HEK293 (cell line): Measurements from ENCODE around the gene ASPDH.
"Not testable (repeated sequence)": the region's sequence is repeated elsewhere in the genome, so short reads cannot be mapped to it uniquely, and the experiment has no call there.

Experiments
- CTCF ChIA-PET: fragments of 350-600 bp; formaldehyde crosslinking; extraction: SDS; loops from one replicate; lab custom pipeline; 2021; ENCODE audit warnings: antibody characterized with exemption; lab: Yijun Ruan, JAX
- POLR2A ChIA-PET: fragments of 300-600 bp; formaldehyde crosslinking; extraction: SDS; loops from one replicate; lab custom pipeline; 2020; ENCODE audit warnings: antibody characterized with exemption, inconsistent platforms; lab: Yijun Ruan, JAX
- H3K27ac ChIP-seq: fragments of 200-500 bp; sonication (Bioruptor generic); 2 replicates; pipeline ENCODE4 v1.5.1; 2014; ENCODE audit warnings: low read depth, low read length, control low read depth, inconsistent platforms; ENCODE audit errors: extremely low read depth
- H3K36me3 ChIP-seq, 2 experiments: fragments of 200-500 bp in 1 of 2; sonication (Bioruptor generic) in 1 of 2; 1 replicate in 1 of 2; 2 replicates in 1 of 2; pipeline ENCODE4 v1.5.1; 2014 to 2017; ENCODE audit warnings: inconsistent platforms in 2 of 2, low read length in 2 of 2; ENCODE audit not compliant: control insufficient read depth in 2 of 2, insufficient read depth in 1 of 2
- H3K4me1 ChIP-seq: fragments of 200-500 bp; sonication (Bioruptor generic); 2 replicates; pipeline ENCODE4 v1.5.1; 2014; ENCODE audit warnings: mild to moderate bottlenecking, low read length, inconsistent platforms; ENCODE audit not compliant: control insufficient read depth, insufficient read depth
- H3K4me3 ChIP-seq: 2 replicates; pipeline ENCODE4 v1.5.1; 2011; ENCODE audit warnings: low read depth, mild to moderate bottlenecking, control low read depth, low read length, moderate library complexity
- H3K9me3 ChIP-seq: fragments of 200-500 bp; sonication (Bioruptor generic); 2 replicates; pipeline ENCODE4 v1.5.1; 2014; ENCODE audit warnings: low read depth, low read length, inconsistent platforms; ENCODE audit not compliant: control insufficient read depth, insufficient read depth
- AEBP2 ChIP-seq: fragments of 450-650 bp; formaldehyde crosslinking; IDR thresholded peaks from 2 replicates; pipeline ENCODE4 v1.5.1; 2016; ENCODE audit warnings: missing biosample characterization, missing genetic modification characterization, borderline replicate concordance
- BCL11A ChIP-seq: fragments of 450-650 bp; formaldehyde crosslinking; IDR thresholded peaks from 2 replicates; pipeline ENCODE4 v1.5.1; 2016; ENCODE audit warnings: low read depth, missing biosample characterization, missing genetic modification characterization
- MYNN ChIP-seq: fragments of 450-650 bp; formaldehyde crosslinking; IDR thresholded peaks from 2 replicates; pipeline ENCODE4 v1.5.1; 2016; ENCODE audit warnings: missing biosample characterization, missing genetic modification characterization, borderline replicate concordance
- PRDM1 ChIP-seq: fragments of 450-650 bp; formaldehyde crosslinking; IDR thresholded peaks from 2 replicates; pipeline ENCODE4; 2016; ENCODE audit warnings: missing biosample characterization, missing genetic modification characterization
- SETDB1 ChIP-seq: IDR thresholded peaks from one replicate; pipeline ENCODE4 v1.6.1; 2017; ENCODE audit warnings: mild to moderate bottlenecking, low read length, moderate library complexity, mixed read lengths; ENCODE audit not compliant: insufficient read length
- ZFP69B ChIP-seq: fragments of 450-650 bp; formaldehyde crosslinking; IDR thresholded peaks from 2 replicates; pipeline ENCODE4 v1.5.1; 2016; ENCODE audit warnings: missing biosample characterization, missing genetic modification characterization
- ZIC2 ChIP-seq: fragments of 450-650 bp; formaldehyde crosslinking; IDR thresholded peaks from 2 replicates; pipeline ENCODE4 v1.5.1; 2016; ENCODE audit warnings: missing biosample characterization, missing genetic modification characterization
- ZNF121 ChIP-seq: fragments of 450-650 bp; formaldehyde crosslinking; IDR thresholded peaks from 2 replicates; pipeline ENCODE4 v1.5.1; 2016; ENCODE audit warnings: missing biosample characterization, missing genetic modification characterization
- ZNF146 ChIP-seq: fragments of 450-650 bp; formaldehyde crosslinking; IDR thresholded peaks from 2 replicates; pipeline ENCODE4 v1.5.1; 2016; ENCODE audit warnings: missing biosample characterization, missing genetic modification characterization
- ZNF19 ChIP-seq: fragments of 450-650 bp; formaldehyde crosslinking; IDR thresholded peaks from 2 replicates; pipeline ENCODE4; 2016; ENCODE audit warnings: missing biosample characterization, missing genetic modification characterization, low read depth
- ZNF239 ChIP-seq: fragments of 450-650 bp; formaldehyde crosslinking; IDR thresholded peaks from 2 replicates; pipeline ENCODE4 v1.5.1; 2016; ENCODE audit warnings: missing biosample characterization, missing genetic modification characterization
- ZNF292 ChIP-seq: fragments of 450-650 bp; formaldehyde crosslinking; IDR thresholded peaks from 2 replicates; pipeline ENCODE4 v1.5.1; 2016; ENCODE audit warnings: low read depth, missing biosample characterization, missing genetic modification characterization, borderline replicate concordance
- ZNF514 ChIP-seq: fragments of 450-650 bp; formaldehyde crosslinking; IDR thresholded peaks from 2 replicates; pipeline ENCODE4 v1.5.1; 2016; ENCODE audit warnings: missing biosample characterization, missing genetic modification characterization
- ZNF530 ChIP-seq: fragments of 450-650 bp; formaldehyde crosslinking; IDR thresholded peaks from 2 replicates; pipeline ENCODE4 v1.5.1; 2016; ENCODE audit warnings: low read depth, missing biosample characterization, missing genetic modification characterization
- ZNF555 ChIP-seq: fragments of 450-650 bp; formaldehyde crosslinking; conservative IDR thresholded peaks from 2 replicates; pipeline ENCODE4 v1.5.1; 2017; ENCODE audit warnings: missing biosample characterization, mild to moderate bottlenecking, missing genetic modification characterization, inconsistent platforms
- ZNF624 ChIP-seq: fragments of 450-650 bp; formaldehyde crosslinking; IDR thresholded peaks from 2 replicates; pipeline ENCODE4 v1.5.1; 2017; ENCODE audit warnings: missing biosample characterization, missing genetic modification characterization
- ZSCAN30 ChIP-seq: fragments of 450-650 bp; IDR thresholded peaks from 2 replicates; pipeline ENCODE4 v1.5.1; 2018; ENCODE audit warnings: missing biosample characterization, mild to moderate bottlenecking, missing genetic modification characterization, moderate library complexity
- TF ChIP-seq, protein P1 (sequence below): fragments of 450-650 bp; formaldehyde crosslinking; IDR thresholded peaks from 2 replicates; pipeline ENCODE4 v1.5.1; 2017; ENCODE audit warnings: missing biosample characterization, missing genetic modification characterization

ASPDH gene

GRCh38 chr19:50475101-50475568, 38.6 kb downstream of the ASPDH start:
- no peaks in the 10 kb centered on the region for H3K9me3 ChIP-seq
- H3K4me1 ChIP-seq, result peaks cover 7% of the 10 kb centered on the region; the same call in 1 of the 2 replicates
- ChIA-PET CTCF (interaction anchor here (0.5 to 3.8 kb wide), 4 partner anchors 14 to 328 kb away, joined by 3 to 20 read pairs (median 4); no protein-coding TSS in a partner anchor), POLR2A (interaction anchor here (0.8 kb wide), 1 partner anchor 14 kb away, joined by 4 read pairs; no protein-coding TSS in a partner anchor)
- H3K4me3 ChIP-seq, result no peak overlapping the region
- no peak overlapping the region for H3K27ac ChIP-seq
- peaks cover 3 to 20% of the 10 kb centered on the region in 2 experiments; a peak in 1 of 3 replicates for H3K36me3 ChIP-seq
- TF ChIP-seq ZNF146, result no peak
- TF ChIP-seq MYNN (tag by site-specific recombination), result no peak
- TF ChIP-seq ZNF555, result no peak
- TF ChIP-seq ZIC2 (tag by site-specific recombination), result no peak
- TF ChIP-seq ZNF514 (tag by site-specific recombination), result no peak
- peak; percentile 21; the same call in 1 of the 2 replicates for TF ChIP-seq BCL11A (tag by site-specific recombination)
- no peak for TF ChIP-seq ZNF239 (tag by site-specific recombination)
- no peak for TF ChIP-seq ZNF292 (tag by site-specific recombination)
- TF ChIP-seq, all 188 proteins: peak for 1

DNA sequence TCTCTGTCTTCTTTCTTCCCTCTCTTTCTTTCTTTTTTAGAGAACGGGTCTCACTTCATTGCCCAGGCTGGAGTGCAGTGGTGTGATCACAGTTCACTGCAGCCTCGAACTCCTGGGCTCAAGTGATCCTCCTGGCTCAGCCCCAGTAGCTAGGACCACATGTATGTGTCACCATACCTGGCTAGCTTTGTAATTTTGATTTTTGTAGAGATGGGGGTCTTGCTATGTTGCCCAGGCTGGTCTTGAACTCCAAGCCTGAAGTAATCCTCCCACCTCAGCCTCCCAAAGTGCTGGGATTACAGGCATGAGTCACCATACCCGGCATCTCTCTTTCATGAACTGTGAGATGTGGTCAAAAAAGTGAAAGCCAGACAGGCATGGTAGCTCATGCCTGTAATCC, 40.4 kb downstream of the ASPDH start:
- not testable (repeated sequence) for H3K4me1 ChIP-seq, H3K36me3 ChIP-seq, H3K9me3 ChIP-seq, H3K27ac ChIP-seq, H3K4me3 ChIP-seq
- ChIA-PET POLR2A (interaction anchor here (1.0 to 1.1 kb wide), 2 partner anchors 8 to 11 kb away, joined by 3 to 4 read pairs; no protein-coding TSS in a partner anchor), CTCF (interaction anchor here (0.6 to 3.8 kb wide), 4 partner anchors 12 to 106 kb away, joined by 3 to 20 read pairs (median 4); no protein-coding TSS in a partner anchor)
- TF ChIP-seq ZNF121, result peak; percentile 68
- TF ChIP-seq, all 188 proteins: peak for 1; not testable (repeated sequence) for 187

DNA sequence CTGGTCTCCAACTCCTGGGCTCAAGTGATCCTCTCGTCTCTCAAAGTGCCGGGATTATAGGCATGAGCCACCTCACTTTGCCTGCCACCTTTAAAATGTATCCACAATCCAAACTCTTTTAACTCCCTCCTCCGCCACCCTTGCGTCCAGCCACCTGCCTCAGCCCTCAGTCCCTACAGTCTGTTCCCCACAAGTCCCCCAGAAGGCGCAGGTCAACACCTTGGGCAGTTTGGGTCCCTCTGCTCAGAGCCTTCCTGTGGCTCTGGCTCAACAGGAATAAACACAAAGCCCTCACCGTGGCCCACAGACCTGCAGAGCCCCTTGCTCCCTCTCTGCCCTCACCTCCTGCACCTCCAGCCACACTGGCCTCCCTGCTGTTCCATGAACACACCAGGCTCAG, 44.9 kb downstream of the ASPDH start:
- ChIA-PET POLR2A (no interaction called here), CTCF (interaction anchor here (1.3 kb wide), 1 partner anchor 112 kb away, joined by 5 read pairs; no protein-coding TSS in a partner anchor)
- H3K9me3 ChIP-seq, result no peaks in the 10 kb centered on the region
- H3K36me3 ChIP-seq, result no peaks in the 10 kb centered on the region
- H3K4me1 ChIP-seq, result no peaks in the 10 kb centered on the region
- TF ChIP-seq SETDB1 (no peak), ZNF624 (tag by site-specific recombination) (no peak), ZSCAN30 (tag by site-specific recombination) (no peak), ZNF530 (tag by site-specific recombination) (no peak), AEBP2 (tag by site-specific recombination) (no peak), ZNF19 (tag by site-specific recombination) (no peak), ZFP69B (tag by site-specific recombination) (no peak), PRDM1 (tag by site-specific recombination) (no peak)
- TF ChIP-seq, protein P1, sequence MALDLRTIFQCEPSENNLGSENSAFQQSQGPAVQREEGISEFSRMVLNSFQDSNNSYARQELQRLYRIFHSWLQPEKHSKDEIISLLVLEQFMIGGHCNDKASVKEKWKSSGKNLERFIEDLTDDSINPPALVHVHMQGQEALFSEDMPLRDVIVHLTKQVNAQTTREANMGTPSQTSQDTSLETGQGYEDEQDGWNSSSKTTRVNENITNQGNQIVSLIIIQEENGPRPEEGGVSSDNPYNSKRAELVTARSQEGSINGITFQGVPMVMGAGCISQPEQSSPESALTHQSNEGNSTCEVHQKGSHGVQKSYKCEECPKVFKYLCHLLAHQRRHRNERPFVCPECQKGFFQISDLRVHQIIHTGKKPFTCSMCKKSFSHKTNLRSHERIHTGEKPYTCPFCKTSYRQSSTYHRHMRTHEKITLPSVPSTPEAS, result no peak
- TF ChIP-seq, all 188 proteins: peak for 0
- no peak overlapping the region for H3K4me3 ChIP-seq
- H3K27ac ChIP-seq, result no peak overlapping the region
